ENCODE results near the gene CAMK2N1.

Gene CAMK2N1

GRCh38 chr1:20496241-20496661 is 10.2 kb upstream of the CAMK2N1 start:
- DNase-seq, result no peak

DNA sequence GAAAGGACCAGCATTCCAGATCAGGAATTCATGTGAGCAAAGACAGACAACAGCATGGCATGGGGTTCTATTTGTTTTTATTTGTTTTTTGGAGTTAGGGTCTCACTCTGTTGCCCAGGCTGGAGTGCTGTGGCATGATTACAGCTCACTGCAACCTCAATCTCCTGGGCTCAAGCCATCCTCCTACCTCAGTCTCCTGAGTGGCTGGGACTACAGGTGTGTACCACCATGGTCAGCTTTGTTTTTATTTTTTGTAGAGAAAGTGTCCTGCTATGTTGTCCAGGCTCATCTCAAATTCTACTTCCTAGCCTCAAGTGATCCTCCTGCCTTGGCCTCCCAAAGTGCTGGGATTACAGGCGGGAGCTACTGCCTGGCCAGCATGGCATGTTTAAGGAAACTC is 9.7 kb upstream of the CAMK2N1 start:
- no peak for DNase-seq

- no peak for DNase-seq
Measured at GRCh38 chr1:20494609-20495311, 8.8 kb upstream of the CAMK2N1 start.

DNA sequence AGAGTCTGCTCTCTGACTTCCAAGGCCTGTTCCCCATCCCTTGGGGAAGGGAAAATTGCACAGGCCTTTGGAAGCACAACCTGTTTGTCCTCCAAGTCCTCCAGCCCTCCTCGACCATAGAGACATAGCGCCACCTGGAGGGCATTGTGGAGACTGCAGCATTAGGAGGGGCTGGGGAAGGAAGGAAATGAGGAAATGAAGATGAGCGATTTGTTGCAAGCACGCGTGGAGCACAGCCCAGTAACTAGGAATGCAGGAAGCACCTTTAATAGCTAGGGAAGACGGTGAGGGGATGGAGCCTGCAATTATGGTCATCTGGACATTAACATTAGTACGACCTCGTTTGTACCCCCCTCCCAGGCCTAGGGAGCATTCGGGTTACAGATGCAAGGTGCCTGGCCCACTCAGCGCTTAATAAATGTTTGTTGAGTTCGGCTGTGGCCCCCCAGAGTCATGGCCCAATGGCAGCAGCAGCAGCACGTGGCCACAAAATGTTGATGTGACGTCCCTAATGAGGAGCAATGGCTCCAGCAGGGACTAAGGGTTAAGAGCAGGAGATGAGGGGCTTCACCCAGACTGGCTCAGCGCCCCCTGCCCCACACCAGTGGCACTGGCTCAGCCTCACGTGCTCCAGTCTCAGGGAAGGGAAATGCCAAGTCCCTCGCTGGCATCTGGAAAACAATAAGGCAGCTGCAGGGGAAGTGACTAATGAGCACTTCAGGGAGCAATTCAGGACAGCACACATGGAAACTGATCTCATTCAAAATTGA is 8.0 kb upstream of the CAMK2N1 start:
- DNase-seq, result peak; percentile 86

- DNase-seq, result peak; percentile 25
Measured at GRCh38 chr1:20493309-20493708, 7.3 kb upstream of the CAMK2N1 start.

GRCh38 chr1:20492751-20493150 is 6.7 kb upstream of the CAMK2N1 start:
- no peak for DNase-seq

DNA sequence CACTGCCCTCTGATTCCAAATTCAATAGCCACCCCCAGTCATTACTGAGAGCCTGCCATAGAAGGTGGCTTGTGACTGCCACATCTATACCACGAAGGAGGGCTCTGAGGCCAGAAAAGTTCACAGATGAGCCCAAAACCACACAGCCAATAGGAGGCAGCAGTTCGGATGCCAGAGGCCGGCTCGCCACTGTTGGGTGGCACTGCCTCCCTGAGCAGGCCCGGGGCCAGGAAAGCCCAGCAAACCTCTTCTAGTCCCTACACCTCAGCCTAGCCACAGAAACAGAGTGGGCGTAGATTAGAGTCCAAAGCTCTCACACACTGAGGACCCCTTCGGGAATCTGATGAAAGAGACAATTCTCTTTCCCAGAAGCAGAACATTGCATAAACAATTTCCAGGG is 5.9 kb upstream of the CAMK2N1 start:
- no peak for DNase-seq

GRCh38 chr1:20491178-20491577 is 5.2 kb upstream of the CAMK2N1 start:
- no peak for DNase-seq

DNA sequence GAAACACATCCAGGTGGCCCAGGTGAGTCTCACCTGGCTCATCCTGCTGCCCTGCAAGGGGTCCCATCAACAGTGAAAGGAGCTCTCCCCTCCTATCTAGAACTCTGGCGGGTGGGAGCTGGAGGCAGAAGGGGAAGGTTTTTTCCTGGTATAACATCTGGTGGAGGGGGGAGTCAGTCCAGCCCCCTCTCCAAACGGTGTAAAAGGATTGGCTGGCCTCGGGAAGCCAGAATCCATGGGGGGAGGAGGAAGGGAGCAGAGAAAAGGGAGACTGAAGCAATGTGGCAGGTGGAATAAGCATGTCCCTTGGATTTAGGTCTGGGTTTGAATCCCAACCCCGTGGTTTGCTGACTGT is 1.2 kb upstream of the CAMK2N1 start:
- DNase-seq, result no peak

DNA sequence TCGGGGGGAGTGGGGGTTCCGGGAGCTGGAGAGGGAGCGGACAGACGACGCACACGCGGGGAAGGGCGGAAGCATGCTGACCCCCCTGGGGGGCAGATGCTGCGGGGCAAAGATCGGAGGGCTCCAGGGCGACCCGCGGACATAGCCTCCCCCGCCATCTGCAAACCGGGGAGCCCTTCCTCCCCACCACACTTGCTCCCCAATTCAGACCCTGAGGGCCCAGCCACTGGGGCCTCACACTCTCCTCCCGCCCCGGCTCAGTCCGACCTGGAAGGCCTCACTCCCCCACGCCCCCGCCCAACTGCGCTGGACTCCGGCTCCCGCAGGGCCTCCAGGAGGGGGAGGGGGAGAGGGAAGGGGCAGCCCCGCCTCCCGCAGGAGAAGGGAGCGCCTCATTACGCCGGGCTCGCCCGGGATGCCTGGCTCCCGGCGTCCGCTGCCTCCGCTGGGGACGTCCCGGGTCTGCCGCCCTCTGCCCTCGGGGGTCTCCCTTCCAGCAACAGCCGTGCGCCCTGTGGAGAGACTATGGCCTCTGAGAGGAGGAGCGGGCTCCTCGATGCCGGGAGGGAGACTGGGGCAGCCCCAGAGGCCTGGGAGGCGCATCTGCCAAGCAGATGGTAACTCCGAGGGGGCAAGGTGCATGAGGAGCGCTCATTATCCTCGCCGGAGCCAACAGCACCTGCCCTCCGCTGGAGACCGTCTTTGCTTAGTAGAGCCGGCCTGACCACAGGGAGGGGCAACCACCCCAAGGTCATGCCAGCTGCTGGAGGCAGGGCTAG is 636 bp upstream of the CAMK2N1 start:
- DNase-seq, result no peak

DNA sequence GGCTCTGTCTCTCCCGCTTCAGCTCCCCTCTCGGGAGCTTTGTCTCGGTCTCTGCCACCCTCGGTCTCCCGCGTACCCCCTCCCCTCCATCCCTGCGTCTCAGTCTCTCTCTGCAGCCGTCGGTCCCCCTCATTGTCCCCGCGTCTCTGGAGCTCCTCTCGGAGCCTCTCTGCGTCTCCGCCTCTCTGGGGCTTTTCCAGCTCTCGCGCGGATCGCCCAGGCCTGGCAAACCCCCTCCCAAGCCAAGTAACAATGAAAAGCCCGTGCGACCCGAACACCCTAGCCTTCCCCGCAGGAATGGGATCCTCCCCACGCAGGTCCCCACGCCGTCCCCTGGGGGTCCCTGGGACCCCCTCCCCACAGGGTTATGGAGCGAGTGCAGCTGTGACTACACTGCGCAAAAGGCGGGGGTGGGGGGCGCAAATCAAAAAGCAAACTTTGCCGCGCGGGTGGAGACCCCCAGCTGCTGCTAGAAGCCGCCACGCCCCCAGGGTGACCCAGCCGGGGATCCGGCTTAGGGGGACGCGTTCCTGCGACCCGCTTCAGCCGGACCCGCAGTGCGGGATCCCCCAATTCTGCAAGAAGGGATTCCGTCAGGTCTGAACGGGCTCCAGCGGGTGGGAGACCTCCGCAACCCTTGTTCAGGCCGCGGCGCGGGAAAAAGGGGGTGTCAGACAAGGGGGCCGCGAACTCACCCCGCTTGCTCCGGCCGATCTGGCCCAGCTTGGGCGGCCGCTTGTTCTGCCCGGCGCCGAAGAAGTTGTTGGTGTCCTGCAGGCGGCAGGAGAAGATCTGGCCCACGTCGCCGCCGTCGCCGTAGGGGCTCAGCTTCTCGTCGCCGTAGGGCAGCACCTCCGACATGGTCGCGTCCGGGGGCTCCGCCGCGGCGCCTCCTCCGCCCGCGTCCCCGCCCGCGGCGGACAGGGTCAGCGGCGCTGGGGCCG is 1.2 kb downstream of the CAMK2N1 start:
- DNase-seq, result no peak

DNA sequence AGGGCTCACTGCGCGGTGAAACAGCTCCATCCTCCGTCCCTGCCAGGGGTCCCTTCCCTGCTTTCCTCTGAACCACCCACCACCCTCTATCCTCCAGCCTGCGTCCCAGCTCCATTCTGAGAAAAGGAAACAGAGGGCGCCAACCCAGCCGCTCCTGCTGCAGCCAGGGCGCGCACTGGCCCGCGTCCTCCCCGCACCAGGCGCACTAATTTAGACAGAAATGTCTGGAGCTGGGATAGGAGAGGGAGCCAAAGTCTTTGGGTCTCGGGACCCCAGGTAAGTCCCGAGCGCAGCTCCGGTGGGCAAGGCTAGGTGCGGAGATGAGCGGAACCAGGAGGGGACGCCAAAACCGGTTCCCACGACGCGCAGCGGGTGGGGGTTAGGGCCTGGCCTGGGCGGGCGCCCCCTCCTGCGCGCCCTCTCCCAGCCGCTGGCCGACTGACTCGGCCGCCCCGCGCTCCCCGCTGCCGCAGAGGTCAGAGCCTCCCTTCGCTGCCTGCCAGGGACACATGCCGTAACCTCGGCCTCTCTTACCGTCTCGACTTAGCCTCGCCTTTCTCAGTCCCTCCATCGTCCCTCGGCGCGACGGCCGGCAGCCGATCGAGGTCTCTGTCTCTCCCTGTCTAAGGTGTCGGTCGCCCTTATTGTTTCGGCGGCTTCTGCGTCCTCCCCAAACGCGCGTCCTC is 2.0 kb downstream of the CAMK2N1 start:
- no peak for DNase-seq

GRCh38 chr1:20483098-20483832 is 2.7 kb downstream of the CAMK2N1 start:
- DNase-seq, result no peak

- DNase-seq, result no peak
Measured at GRCh38 chr1:20481643-20482498, 4.1 kb downstream of the CAMK2N1 start.

DNA sequence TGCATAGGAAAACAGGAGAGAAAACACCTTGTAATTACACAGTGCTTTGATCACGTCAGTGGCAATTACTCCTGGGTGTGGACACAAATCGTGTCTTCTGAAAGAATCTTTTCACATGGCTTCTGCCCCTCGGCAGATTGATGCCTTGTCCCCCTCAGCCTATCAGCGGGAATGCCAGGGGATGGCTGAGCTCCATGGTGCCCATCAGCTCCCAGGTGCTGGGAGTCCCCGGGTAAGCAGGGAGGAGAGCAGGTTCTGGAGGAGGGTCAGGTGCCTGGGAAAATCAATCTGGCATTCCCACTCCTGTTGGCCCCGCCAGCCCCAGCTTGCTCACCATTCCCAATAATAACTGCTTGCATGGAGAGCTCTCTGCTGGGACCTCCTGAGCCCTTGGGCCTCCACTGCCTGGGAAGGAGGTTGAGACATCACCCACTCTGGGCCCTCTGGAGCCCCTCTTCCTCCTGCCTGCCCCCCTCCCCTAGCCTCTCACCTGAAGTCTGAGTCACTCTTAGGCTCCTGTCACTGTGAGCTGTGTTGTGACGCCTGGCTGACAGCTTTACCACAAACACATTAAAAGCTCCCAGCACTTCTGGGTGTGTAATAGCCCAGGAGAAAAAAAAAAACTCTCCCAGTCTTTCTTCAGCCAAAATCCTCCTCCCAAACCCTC is 4.9 kb downstream of the CAMK2N1 start:
- no peak for DNase-seq

DNA sequence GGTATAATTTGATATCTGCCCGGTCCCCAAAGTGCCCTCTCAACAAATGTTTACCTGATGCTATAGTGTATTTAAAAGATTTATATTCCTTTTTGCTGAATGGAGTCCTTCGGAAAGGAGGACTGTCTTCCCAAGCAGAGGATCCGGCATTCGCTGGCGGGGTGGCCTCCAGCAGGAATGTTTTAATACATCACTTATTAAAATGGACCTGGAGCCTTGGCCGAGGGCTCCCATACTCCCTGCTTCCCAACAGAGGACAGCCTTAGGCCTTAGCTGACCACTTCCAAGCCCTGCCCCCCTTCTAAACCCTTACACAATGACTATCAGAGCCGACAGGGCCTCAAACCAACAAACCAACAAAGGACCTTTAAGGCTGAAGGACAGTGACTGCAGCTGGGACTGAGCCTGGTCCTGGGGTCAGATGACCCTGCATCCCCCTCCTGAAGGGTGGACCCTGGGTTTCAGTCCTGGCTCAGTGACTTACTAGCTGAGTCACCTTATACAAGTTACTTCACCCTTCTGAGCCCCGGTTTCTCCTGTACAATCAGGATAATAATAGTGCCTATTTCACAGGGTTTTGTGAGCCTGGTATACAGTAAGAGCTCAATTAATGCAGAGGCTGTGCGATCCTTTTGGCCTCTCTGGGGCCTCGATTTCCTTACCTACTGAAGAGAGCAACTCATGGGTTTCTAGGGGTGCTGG is 5.6 kb downstream of the CAMK2N1 start:
- no peak for DNase-seq

GRCh38 chr1:20479840-20480239 is 6.2 kb downstream of the CAMK2N1 start:
- DNase-seq, result no peak

GRCh38 chr1:20478057-20478635 is 7.9 kb downstream of the CAMK2N1 start:
- DNase-seq, result no peak
